PC-9 (cell line): ENCODE results near the gene RAB40C.

Source experiments
- EZH2 ChIP-seq: fragments of 200-600 bp; sonication (generic); IDR thresholded peaks from 2 replicates; pipeline ENCODE4 v1.8.0; 2017; ENCODE audit warnings: antibody characterized with exemption, low read depth
- TF ChIP-seq, protein P1 (sequence below): fragments of 200-600 bp; sonication (generic); conservative IDR thresholded peaks from 2 replicates; pipeline ENCODE4 v1.6.1; 2017; ENCODE audit warnings: mixed run types, antibody characterized with exemption, mild to moderate bottlenecking, moderate library complexity

DNA sequence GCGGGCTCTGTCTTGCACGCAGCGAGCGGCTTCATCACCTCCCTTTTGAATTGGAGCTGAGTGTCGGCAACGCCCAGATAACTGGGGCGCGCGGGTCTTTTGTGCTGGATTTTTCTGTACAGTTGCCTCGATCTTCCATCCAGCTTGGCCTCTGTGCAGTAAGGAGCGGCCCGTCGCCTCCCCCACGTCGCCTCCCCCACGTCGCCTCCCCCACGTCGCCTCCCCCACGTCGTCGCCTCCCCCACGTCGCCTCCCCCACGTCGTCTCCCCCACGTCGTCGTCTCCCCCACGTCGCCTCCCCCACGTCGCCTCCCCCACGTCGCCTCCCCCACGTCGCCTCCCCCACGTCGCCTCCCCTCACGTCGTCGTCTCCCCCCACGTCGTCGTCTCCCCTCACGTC, 45.3 kb upstream of the RAB40C start:
- TF ChIP-seq, protein P1, sequence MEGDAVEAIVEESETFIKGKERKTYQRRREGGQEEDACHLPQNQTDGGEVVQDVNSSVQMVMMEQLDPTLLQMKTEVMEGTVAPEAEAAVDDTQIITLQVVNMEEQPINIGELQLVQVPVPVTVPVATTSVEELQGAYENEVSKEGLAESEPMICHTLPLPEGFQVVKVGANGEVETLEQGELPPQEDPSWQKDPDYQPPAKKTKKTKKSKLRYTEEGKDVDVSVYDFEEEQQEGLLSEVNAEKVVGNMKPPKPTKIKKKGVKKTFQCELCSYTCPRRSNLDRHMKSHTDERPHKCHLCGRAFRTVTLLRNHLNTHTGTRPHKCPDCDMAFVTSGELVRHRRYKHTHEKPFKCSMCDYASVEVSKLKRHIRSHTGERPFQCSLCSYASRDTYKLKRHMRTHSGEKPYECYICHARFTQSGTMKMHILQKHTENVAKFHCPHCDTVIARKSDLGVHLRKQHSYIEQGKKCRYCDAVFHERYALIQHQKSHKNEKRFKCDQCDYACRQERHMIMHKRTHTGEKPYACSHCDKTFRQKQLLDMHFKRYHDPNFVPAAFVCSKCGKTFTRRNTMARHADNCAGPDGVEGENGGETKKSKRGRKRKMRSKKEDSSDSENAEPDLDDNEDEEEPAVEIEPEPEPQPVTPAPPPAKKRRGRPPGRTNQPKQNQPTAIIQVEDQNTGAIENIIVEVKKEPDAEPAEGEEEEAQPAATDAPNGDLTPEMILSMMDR = no peak
- no peak for TF ChIP-seq EZH2
